HepG2 (cell line): Measurements from ENCODE around the gene TTC31. TPM values are rescaled to one million over a fixed set of nuclear protein-coding genes. Genes with fewer than 3 reads are reported as not detected.
A peak's percentile ranks its signal among the peaks of the same experiment; 100 is the strongest.

Experiments used
- MTA3 ChIP-seq: sonication (generic); formaldehyde crosslinking; IDR thresholded peaks from 2 replicates; pipeline ENCODE4 v1.4.0; 2020; ENCODE audit warnings: missing genetic modification reagents
- PCBP1 ChIP-seq: fragments of 200-400 bp; formaldehyde crosslinking; IDR thresholded peaks from 2 replicates; pipeline ENCODE4 v1.6.1; 2017; ENCODE audit warnings: mild to moderate bottlenecking, low read depth, low read length, borderline replicate concordance
- PHF20 ChIP-seq: sonication (generic); formaldehyde crosslinking; IDR thresholded peaks from 2 replicates; pipeline ENCODE4 v1.5.0; 2020; ENCODE audit warnings: mild to moderate bottlenecking, missing genetic modification reagents
- PTBP1 ChIP-seq: fragments of 200-400 bp; formaldehyde crosslinking; IDR thresholded peaks from 2 replicates; pipeline ENCODE4 v1.6.1; 2018; ENCODE audit warnings: low read length, low read depth; ENCODE audit not compliant: poor library complexity, severe bottlenecking
- SRSF4 ChIP-seq: fragments of 200-400 bp; formaldehyde crosslinking; IDR thresholded peaks from one replicate; pipeline ENCODE4 v1.6.1; 2018; ENCODE audit warnings: mild to moderate bottlenecking, low read depth, low read length, moderate library complexity; ENCODE audit not compliant: poor library complexity, severe bottlenecking
- ZNF143 ChIP-seq: sonication (generic); formaldehyde crosslinking; IDR thresholded peaks from 2 replicates; pipeline ENCODE4 v1.4.0; 2020; ENCODE audit warnings: missing genetic modification reagents
- ZNF253 ChIP-seq: sonication (generic); formaldehyde crosslinking; IDR thresholded peaks from 2 replicates; pipeline ENCODE4 v1.8.0; 2022; ENCODE audit warnings: mild to moderate bottlenecking, missing genetic modification reagents, borderline replicate concordance
- ZNF3 ChIP-seq: IDR thresholded peaks from 2 replicates; pipeline ENCODE4 v1.7.0; 2017; ENCODE audit warnings: inconsistent platforms
- ZNF383 ChIP-seq: sonication (generic); formaldehyde crosslinking; IDR thresholded peaks from 2 replicates; pipeline ENCODE4 v1.4.0; 2020; ENCODE audit warnings: missing genetic modification reagents, mild to moderate bottlenecking, borderline replicate concordance
- ZNF709 ChIP-seq: sonication (generic); formaldehyde crosslinking; IDR thresholded peaks from 2 replicates; pipeline ENCODE4 v1.5.0; 2020; ENCODE audit warnings: mild to moderate bottlenecking, missing genetic modification reagents
- ZNF878 ChIP-seq: sonication (generic); formaldehyde crosslinking; IDR thresholded peaks from 2 replicates; pipeline ENCODE4 v1.8.1; 2023; ENCODE audit warnings: mild to moderate bottlenecking, missing genetic modification reagents, moderate library complexity
- ZSCAN30 ChIP-seq: sonication (generic); formaldehyde crosslinking; IDR thresholded peaks from 2 replicates; pipeline ENCODE4 v1.5.0; 2020; ENCODE audit warnings: mild to moderate bottlenecking, missing genetic modification reagents
- polyA plus RNA-seq, 8 experiments: library from polyadenylated mRNA; depleted of rRNA in 3 of 8; stranded (reverse) in 7 of 8; unstranded in 1 of 8; fragments of >200 nt; fragmentation: Illumina TruSeq in 4 of 8; extraction: Trizol in 4 of 8; gene quantifications; 2 replicates each; pipeline versions ENCODE4 v1.2.1 to v1.2.3, GENCODE V29; 2011 to 2016; ENCODE audit warnings: low read depth in 4 of 8, missing spikeins in 1 of 8, mixed read lengths in 1 of 8; ENCODE audit not compliant: insufficient read depth in 1 of 8
- total RNA-seq, 5 experiments: library from RNA; depleted of rRNA; stranded (reverse); fragments of >200 nt; fragmentation: Illumina TruSeq; extraction: Trizol; gene quantifications; 2 replicates each; pipeline ENCODE4 v1.2.3, GENCODE V29; 2016; ENCODE audit warnings: low read depth in 1 of 5
- TF ChIP-seq, protein P1 (sequence below): sonication (generic); formaldehyde crosslinking; IDR thresholded peaks from 2 replicates; pipeline ENCODE4 v1.5.1; 2020; ENCODE audit warnings: missing genetic modification reagents, mild to moderate bottlenecking, borderline replicate concordance
- TF ChIP-seq, protein P2 (sequence below): sonication (generic); formaldehyde crosslinking; IDR thresholded peaks from 2 replicates; pipeline ENCODE4 v1.5.1; 2020; ENCODE audit warnings: mild to moderate bottlenecking, missing genetic modification reagents, moderate library complexity
- TF ChIP-seq, protein P3 (sequence below): sonication (generic); formaldehyde crosslinking; IDR thresholded peaks from 2 replicates; pipeline ENCODE4 v1.4.0; 2020; ENCODE audit warnings: mild to moderate bottlenecking, missing genetic modification reagents
- TF ChIP-seq, protein P4 (sequence below): sonication (generic); formaldehyde crosslinking; IDR thresholded peaks from 2 replicates; pipeline ENCODE4 v1.8.1; 2022; ENCODE audit warnings: mild to moderate bottlenecking, missing genetic modification reagents

TTC31 gene
- total and polyA plus RNA-seq, 2 of the 13 experiments (the other 11 are each of a cell fraction or from before 2014, with no cell fraction given), result 28.3 to 39.5 TPM

DNA sequence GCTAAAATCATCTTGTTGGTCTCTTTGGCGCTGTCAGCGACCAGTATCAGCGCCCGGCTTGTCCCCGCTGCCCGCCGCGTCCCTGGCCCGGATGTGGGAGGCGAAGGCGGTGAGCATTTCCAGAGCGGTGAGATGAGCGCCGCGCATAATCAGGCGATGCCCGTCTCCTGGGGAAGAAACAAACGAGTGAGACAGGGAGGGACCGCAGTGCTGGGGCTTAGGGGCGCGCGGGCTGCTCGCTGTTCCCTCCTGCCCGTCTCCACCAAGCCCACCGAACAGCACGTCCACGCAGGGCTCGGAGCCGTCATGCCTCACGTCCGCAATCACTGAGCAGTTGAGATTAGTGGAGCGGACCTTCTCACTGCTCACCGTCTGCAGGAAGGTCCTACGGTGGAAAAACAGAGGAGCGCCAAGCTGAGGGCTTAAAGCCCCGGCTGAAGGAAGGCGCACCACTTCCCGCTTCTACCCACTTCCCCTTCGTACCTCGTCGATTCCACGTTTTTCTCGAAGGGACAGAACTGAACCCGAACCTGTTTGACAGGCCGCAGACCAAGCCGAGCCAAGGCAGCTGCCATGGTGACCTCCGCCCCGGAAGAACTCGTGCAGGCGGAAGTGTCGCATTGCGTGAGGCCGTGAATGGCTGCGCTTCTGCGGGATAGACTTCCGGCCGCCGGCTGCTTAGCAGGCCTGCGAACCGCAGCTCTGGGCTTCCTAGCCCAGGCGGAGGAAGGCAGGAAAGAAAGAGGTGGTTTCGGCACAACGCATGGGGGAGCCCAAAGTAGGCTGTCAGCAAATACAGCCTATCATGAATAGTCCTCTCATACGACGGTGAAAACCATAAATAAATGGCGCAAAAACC is 10.6 kb upstream of the TTC31 start, which contains the start of gene MRPL53 (continued):
- TF ChIP-seq, protein P1, sequence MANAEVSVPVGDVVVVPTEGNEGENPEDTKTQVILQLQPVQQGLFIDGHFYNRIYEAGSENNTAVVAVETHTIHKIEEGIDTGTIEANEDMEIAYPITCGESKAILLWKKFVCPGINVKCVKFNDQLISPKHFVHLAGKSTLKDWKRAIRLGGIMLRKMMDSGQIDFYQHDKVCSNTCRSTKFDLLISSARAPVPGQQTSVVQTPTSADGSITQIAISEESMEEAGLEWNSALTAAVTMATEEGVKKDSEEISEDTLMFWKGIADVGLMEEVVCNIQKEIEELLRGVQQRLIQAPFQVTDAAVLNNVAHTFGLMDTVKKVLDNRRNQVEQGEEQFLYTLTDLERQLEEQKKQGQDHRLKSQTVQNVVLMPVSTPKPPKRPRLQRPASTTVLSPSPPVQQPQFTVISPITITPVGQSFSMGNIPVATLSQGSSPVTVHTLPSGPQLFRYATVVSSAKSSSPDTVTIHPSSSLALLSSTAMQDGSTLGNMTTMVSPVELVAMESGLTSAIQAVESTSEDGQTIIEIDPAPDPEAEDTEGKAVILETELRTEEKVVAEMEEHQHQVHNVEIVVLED (CRISPR knock-in tag), result peak; percentile 94
- TF ChIP-seq PHF20, result peak; percentile 98
- peak; percentile 82; the same call in 1 of the 2 replicates for TF ChIP-seq ZNF253
- no peak for TF ChIP-seq SRSF4
- no peak for TF ChIP-seq MTA3 (CRISPR knock-in tag)
- TF ChIP-seq ZNF383 (CRISPR knock-in tag), result peak; percentile 98
- 0 out of 2 replicates have a peak, but pooled peaks have one; percentile 93 for TF ChIP-seq ZSCAN30 (CRISPR knock-in tag)
- TF ChIP-seq ZNF143 (CRISPR knock-in tag), result peak; percentile 77
- TF ChIP-seq, protein P2, sequence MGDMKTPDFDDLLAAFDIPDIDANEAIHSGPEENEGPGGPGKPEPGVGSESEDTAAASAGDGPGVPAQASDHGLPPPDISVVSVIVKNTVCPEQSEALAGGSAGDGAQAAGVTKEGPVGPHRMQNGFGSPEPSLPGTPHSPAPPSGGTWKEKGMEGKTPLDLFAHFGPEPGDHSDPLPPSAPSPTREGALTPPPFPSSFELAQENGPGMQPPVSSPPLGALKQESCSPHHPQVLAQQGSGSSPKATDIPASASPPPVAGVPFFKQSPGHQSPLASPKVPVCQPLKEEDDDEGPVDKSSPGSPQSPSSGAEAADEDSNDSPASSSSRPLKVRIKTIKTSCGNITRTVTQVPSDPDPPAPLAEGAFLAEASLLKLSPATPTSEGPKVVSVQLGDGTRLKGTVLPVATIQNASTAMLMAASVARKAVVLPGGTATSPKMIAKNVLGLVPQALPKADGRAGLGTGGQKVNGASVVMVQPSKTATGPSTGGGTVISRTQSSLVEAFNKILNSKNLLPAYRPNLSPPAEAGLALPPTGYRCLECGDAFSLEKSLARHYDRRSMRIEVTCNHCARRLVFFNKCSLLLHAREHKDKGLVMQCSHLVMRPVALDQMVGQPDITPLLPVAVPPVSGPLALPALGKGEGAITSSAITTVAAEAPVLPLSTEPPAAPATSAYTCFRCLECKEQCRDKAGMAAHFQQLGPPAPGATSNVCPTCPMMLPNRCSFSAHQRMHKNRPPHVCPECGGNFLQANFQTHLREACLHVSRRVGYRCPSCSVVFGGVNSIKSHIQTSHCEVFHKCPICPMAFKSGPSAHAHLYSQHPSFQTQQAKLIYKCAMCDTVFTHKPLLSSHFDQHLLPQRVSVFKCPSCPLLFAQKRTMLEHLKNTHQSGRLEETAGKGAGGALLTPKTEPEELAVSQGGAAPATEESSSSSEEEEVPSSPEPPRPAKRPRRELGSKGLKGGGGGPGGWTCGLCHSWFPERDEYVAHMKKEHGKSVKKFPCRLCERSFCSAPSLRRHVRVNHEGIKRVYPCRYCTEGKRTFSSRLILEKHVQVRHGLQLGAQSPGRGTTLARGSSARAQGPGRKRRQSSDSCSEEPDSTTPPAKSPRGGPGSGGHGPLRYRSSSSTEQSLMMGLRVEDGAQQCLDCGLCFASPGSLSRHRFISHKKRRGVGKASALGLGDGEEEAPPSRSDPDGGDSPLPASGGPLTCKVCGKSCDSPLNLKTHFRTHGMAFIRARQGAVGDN (CRISPR knock-in tag), result peak; percentile 100
- TF ChIP-seq, protein P3, sequence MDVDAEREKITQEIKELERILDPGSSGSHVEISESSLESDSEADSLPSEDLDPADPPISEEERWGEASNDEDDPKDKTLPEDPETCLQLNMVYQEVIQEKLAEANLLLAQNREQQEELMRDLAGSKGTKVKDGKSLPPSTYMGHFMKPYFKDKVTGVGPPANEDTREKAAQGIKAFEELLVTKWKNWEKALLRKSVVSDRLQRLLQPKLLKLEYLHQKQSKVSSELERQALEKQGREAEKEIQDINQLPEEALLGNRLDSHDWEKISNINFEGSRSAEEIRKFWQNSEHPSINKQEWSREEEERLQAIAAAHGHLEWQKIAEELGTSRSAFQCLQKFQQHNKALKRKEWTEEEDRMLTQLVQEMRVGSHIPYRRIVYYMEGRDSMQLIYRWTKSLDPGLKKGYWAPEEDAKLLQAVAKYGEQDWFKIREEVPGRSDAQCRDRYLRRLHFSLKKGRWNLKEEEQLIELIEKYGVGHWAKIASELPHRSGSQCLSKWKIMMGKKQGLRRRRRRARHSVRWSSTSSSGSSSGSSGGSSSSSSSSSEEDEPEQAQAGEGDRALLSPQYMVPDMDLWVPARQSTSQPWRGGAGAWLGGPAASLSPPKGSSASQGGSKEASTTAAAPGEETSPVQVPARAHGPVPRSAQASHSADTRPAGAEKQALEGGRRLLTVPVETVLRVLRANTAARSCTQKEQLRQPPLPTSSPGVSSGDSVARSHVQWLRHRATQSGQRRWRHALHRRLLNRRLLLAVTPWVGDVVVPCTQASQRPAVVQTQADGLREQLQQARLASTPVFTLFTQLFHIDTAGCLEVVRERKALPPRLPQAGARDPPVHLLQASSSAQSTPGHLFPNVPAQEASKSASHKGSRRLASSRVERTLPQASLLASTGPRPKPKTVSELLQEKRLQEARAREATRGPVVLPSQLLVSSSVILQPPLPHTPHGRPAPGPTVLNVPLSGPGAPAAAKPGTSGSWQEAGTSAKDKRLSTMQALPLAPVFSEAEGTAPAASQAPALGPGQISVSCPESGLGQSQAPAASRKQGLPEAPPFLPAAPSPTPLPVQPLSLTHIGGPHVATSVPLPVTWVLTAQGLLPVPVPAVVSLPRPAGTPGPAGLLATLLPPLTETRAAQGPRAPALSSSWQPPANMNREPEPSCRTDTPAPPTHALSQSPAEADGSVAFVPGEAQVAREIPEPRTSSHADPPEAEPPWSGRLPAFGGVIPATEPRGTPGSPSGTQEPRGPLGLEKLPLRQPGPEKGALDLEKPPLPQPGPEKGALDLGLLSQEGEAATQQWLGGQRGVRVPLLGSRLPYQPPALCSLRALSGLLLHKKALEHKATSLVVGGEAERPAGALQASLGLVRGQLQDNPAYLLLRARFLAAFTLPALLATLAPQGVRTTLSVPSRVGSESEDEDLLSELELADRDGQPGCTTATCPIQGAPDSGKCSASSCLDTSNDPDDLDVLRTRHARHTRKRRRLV (CRISPR knock-in tag), result peak; percentile 69; the same call in 1 of the 2 replicates
- TF ChIP-seq PCBP1, result peak; percentile 97
- TF ChIP-seq ZNF878 (CRISPR knock-in tag), result peak; percentile 70; the same call in 1 of the 2 replicates
- TF ChIP-seq, protein P4, sequence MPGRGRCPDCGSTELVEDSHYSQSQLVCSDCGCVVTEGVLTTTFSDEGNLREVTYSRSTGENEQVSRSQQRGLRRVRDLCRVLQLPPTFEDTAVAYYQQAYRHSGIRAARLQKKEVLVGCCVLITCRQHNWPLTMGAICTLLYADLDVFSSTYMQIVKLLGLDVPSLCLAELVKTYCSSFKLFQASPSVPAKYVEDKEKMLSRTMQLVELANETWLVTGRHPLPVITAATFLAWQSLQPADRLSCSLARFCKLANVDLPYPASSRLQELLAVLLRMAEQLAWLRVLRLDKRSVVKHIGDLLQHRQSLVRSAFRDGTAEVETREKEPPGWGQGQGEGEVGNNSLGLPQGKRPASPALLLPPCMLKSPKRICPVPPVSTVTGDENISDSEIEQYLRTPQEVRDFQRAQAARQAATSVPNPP (CRISPR knock-in tag), result peak; percentile 98
- no peak for TF ChIP-seq ZNF3 (CRISPR knock-in tag)
- no peak; the same call in none of the 2 replicates for TF ChIP-seq ZNF709 (CRISPR knock-in tag)
- TF ChIP-seq PTBP1, result peak; percentile 44
